Stimulated activated naive CD8-positive, alpha-beta T cell treated with anti-CD3 and anti-CD28 coated beads, Interleukin-15, Interleukin-2, amounts not matched to agents 100 ng/mL and 50 ng/mL, for 24 hours (primary cell): Measurements from ENCODE around the gene STK11IP.

ENCODE experiments used
- H3K27ac Mint-ChIP-seq: one replicate; pipeline ENCODE4 v1.8.0; 2021; ENCODE audit warnings: mild to moderate bottlenecking, mixed read lengths
- H3K27me3 Mint-ChIP-seq: one replicate; pipeline ENCODE4 v1.8.0; 2021; ENCODE audit warnings: mixed read lengths
- H3K36me3 Mint-ChIP-seq: one replicate; pipeline ENCODE4 v1.8.0; 2021; ENCODE audit warnings: low read depth, mixed read lengths
- H3K4me1 Mint-ChIP-seq: one replicate; pipeline ENCODE4 v1.8.0; 2021; ENCODE audit warnings: low read depth, mixed read lengths
- H3K4me3 Mint-ChIP-seq: one replicate; pipeline ENCODE4 v1.8.0; 2021; ENCODE audit warnings: mild to moderate bottlenecking, mixed read lengths
- H3K9me3 Mint-ChIP-seq: one replicate; pipeline ENCODE4 v1.8.0; 2021; ENCODE audit warnings: mixed read lengths

STK11IP gene

DNA sequence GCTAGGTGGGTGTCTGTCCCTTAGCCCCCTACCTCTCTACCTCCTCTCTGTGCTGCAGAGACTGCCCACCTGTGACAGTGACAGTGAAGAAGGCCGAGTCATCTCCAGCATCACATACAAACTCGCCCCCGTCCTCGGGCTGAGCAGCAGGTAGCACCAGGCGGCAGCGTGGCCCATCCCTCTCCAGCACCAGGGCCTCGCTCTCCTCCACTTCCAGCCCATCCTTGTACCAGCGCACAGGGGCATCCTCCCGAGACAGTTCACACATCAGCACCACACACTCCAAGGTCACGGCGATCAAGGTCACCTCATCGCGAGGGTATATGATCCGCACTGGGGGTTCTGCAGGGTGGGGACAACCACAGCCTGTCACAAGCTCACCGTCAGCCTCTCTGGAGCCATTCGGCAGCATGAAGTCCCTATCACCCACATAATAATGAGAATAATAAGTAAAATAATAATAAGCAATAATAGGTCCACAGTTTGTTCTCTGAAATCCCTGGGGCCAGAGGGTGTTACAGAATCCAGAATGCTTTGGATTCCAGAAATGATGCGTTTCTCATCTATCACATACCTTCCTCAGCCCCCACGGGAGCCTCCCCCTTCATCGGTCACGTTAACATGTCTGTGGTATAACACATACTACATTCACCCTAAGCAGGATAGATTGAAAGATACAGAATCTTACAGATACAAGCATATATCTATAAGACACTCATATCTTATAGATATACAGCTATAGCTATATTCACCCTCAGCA is 38.3 kb upstream of the STK11IP start:
- Mint-ChIP-seq H3K27me3 (peaks cover 4% of the 10 kb centered on the region), H3K4me1 (no peaks in the 10 kb centered on the region), H3K36me3 (no peaks in the 10 kb centered on the region), H3K27ac (no peak overlapping the region), H3K9me3 (no peaks in the 10 kb centered on the region), H3K4me3 (no peak overlapping the region)

DNA sequence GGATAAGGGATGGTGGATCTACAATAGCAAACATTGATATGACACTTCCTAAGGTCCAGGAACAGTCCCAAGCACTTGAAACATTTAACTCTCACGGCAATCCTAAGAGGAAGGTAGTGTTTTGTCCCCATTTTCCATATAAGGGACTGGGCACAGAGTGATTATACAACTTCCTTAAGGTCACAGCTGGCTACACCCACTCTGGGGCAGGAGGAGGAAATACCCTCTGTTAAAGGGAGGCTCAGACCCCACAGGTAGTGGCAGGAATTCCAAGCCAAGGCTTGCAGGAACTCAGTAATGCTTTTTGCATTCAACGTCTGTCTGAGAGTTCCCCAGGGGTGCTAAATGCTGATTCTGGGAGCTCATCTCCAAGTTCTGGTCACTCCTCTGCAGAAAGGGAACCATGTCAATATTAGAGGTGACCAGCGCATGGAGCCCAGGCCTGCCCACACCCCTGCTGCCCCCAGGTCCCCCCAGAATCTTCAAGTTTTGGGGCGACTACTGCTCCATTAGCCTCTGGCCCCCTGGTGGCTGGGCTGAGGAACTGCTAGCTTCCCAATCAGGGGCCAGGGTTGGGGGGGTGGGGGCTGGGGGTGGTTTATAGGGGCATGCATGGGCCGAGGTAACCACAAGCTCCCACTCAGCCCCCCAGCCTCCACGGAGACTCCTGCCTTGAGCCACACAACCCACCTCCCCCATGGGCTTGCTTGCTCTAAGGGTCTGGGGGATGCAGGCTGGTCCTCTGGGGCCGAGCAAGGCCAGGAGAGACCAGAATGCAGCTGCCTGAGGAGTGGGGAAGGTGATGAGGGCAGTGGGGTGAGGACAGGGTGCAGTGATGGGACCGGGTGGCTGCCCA is 37.4 kb upstream of the STK11IP start:
- H3K27me3 Mint-ChIP-seq = peaks cover 7% of the 10 kb centered on the region
- no peaks in the 10 kb centered on the region for H3K9me3 Mint-ChIP-seq
- H3K4me3 Mint-ChIP-seq = no peak overlapping the region
- no peaks in the 10 kb centered on the region for H3K4me1 Mint-ChIP-seq
- no peaks in the 10 kb centered on the region for H3K36me3 Mint-ChIP-seq
- no peak overlapping the region for H3K27ac Mint-ChIP-seq

DNA sequence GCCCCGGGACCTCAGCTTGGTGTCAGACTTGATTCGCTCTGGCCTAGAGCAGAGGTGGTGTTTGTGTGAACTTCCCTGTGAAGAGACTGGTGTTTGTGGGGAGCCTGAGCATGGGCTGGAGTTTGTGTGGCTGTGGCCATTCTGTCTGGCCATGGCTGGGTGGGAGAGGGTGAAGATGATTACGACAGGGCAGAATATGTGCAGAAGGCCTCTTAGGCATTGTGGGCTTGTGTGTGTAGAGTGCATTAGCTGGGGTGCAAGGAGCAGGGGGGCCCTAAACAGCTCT is 36.8 kb upstream of the STK11IP start:
- no peaks in the 10 kb centered on the region for H3K9me3 Mint-ChIP-seq
- H3K36me3 Mint-ChIP-seq = no peaks in the 10 kb centered on the region
- peaks cover 8% of the 10 kb centered on the region for H3K27me3 Mint-ChIP-seq
- no peak overlapping the region for H3K27ac Mint-ChIP-seq
- no peaks in the 10 kb centered on the region for H3K4me1 Mint-ChIP-seq
- H3K4me3 Mint-ChIP-seq = no peak overlapping the region

DNA sequence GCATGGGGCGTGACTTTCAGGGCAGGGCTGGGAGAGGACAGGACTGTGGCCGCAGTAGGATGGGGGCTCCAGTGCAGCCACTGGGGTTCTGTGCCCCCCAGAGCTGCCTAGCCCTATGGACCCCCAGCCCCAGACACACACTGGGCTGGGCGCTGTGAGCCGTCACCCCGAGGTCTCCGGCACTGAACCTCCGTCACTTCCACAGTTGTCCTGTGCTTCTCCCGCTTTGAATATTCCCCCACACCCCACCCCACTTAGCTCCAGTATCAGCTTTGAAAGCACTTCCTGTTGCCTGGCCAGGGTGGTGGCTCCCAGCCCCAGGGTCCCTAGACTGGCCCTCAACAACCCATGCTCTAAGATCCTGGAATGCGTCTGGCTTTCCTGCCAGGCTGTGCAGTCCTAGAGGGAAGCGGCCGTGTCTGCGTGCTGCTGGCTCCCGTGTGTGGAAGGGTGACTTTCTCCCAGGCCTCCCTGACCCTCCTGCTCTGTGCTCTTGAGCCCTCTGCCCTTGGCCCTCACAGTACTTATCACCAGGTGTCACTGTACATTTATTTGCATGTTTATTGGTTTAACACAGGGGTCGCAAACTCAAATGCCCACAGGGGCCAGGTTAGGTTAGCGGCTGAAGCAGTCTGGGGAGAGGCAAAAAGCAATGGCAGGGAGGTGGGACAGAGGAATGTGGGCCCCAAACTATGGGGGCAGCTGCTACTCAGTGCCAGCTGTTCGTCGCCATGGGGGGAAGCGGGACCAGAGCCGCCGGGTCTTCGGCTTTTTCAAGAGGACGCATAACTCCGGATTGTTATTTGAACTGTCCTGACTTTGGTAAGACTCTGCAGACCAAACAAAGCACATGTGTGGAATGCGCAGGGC is 36.2 kb upstream of the STK11IP start:
- Mint-ChIP-seq H3K27ac (no peak overlapping the region), H3K27me3 (peaks cover 8% of the 10 kb centered on the region), H3K4me3 (no peak overlapping the region)

DNA sequence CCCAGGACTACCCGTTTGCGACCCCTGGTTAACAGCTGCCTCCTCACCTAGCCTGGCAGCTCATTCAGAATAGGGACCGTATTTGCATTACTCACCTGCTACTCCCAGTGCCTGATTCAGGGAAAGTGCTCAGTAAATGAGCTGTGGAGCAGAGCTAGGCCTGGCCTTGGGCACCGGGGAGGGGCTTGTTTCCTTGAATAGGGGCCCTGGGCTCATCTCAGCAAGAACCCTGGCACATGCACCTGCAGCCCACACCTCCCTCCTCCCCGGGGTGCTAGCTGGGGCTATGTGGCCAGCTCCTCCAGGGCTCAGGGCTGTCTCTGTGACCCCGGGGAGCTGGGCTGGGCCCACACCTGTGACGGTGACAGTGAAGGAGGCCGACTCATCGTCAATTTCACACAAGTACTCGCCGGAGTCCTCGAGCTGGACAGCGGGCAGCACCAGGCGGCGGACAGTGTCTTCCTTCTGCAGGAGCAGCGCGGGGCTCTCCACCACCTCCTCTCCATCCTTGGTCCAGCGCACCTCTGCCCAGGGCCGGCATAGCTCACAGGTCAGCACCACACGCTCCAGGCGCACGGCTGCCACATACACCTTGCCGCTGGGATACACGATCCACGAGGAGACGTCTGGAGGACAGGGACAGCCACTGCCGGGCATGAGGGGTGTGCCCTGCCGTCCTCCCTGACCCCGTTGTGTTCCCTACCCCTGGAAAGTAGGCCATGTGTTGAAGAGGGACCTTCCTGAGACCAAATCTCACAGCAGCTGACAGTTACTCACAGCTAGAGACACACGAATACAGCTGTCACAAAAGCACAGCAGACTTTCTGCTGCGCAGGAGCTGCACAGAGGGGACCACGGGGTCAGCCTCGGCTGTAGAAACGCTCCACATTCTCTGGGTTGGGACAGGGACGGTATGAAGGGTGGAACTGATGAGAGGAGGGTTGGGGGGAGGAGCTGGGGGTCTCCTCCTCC is 35.3 kb upstream of the STK11IP start:
- Mint-ChIP-seq H3K9me3 (no peaks in the 10 kb centered on the region), H3K27ac (no peak overlapping the region), H3K4me3 (no peak overlapping the region), H3K36me3 (no peaks in the 10 kb centered on the region), H3K27me3 (peaks cover 8% of the 10 kb centered on the region), H3K4me1 (no peaks in the 10 kb centered on the region)

More for the DNA sequence above, 36.2 kb upstream of the STK11IP start:
- no peaks in the 10 kb centered on the region for H3K36me3 Mint-ChIP-seq
- H3K9me3 Mint-ChIP-seq = no peaks in the 10 kb centered on the region
- H3K4me1 Mint-ChIP-seq = no peaks in the 10 kb centered on the region

DNA sequence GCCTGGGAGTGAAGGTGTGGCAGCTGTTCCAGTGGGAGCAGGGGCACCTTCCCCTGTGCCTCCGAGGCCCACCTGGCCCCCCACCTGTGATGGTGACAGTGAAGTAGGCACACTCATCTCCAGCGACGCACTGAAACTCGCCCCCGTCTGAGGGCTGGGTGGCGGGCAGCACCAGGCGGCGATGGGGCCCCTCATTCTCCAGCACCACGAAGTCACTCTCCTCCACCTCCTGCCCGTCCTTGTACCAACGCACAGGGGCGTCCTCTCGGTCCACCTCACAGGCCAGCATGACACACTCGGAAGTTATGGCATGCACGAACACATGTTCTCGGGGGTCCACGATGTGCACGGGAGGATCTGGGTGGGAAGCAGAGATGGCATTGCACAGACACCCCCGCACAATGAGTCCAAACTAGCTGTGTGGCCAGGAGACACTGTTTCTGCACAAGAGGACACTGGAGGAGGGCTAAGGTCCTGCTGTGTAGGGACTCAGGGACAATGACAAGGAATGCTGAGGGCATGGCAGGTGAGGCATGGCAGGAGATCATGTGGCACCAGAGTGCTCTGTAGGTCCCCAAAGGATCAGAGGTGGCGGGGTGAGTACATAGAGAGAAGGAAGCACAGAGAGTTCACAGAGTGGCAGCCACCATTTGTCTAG is 34.3 kb upstream of the STK11IP start:
- no peak overlapping the region for H3K4me3 Mint-ChIP-seq

DNA sequence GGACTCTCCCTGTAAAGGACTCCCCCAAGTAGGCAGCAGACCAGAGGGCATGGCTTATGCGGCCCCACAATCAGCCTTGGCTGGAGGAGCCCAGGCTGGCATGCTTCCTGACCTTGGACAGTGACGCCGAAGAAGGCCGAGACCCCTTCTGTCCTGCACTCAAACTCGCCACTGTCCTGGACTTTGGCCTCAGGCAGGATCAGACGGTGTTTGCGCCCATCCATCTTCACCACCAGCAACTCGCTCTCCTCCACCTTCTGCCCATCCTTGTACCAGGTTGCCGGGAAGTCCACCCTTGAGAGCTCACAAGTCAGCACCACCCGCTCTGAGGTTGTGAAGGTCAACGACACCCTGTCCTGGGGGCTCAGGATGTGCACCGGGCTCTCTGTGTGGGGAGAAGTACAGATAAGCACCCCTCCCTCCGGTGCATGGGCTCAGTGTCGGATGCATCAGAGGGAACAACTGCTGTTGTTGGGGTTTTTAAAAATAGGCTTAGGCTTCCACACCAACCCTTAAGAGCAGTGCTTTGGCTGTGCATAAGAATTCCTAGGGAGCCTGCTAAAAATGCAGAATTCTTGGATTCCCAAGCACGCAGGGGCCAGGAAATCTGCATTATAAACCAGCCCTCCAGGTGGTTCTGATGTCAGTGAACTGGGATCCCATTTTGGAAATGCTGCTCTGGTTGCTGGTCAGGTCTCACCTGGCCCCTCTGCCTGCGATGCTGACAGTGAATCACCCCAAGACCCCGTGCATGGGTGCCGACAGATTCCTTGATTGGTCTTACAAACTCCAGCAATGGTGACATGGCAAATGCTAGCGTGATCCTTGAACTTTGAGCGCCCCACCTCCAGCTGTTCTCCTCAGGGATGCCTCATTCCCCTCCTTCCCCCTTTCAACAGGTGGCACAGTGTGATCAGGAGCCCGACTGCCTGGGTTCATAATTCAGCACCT is 32.3 kb upstream of the STK11IP start:
- Mint-ChIP-seq H3K4me1 (no peaks in the 10 kb centered on the region), H3K4me3 (no peak overlapping the region), H3K9me3 (no peaks in the 10 kb centered on the region), H3K27me3 (peaks cover 29% of the 10 kb centered on the region), H3K36me3 (no peaks in the 10 kb centered on the region), H3K27ac (no peak overlapping the region)

More for the DNA sequence above, 34.3 kb upstream of the STK11IP start:
- no peak overlapping the region for H3K27ac Mint-ChIP-seq
- no peaks in the 10 kb centered on the region for H3K9me3 Mint-ChIP-seq
- H3K27me3 Mint-ChIP-seq = peaks cover 12% of the 10 kb centered on the region
- no peaks in the 10 kb centered on the region for H3K36me3 Mint-ChIP-seq
- H3K4me1 Mint-ChIP-seq = no peaks in the 10 kb centered on the region

DNA sequence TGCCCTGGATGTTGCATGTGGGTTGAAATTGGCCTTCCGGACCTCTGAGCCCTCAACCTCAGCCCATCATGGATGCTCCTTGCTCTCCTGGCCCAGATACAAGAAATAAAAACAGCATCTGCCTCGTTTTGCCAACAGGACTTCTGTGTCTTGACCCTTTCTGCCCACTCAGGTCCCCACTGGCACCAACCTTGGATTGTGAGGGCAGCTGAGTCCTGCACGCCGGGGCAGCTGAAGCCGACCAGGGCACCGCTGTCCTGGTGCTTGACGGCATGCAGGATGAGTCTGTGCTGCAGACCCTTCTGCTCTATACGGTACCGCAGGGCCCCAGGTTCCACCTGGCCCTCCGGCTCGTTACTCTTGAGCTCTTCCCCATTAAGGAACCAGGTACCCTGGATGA is 31.0 kb upstream of the STK11IP start:
- Mint-ChIP-seq H3K4me3 (no peak overlapping the region), H3K9me3 (no peaks in the 10 kb centered on the region)

DNA sequence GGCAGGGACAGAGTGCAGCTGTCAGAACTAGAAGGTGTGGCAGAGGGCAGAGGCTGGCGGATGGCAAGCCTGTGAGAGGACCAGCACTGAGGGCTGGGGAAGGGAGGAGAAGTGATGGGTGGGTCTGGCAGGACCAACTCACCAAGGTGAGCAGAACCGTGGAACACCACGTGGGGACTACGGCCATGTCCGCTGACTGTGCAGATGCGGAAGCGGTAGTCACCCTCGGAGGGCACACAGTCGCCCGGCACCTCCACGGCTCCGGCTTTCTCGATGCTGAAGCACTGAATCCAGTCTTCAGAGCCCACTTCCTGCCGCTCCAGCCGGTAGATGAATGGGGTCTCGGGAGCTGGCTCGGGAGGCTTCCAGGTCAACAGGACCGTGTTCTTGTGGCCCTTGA is 30.5 kb upstream of the STK11IP start:
- Mint-ChIP-seq H3K36me3 (no peaks in the 10 kb centered on the region), H3K4me1 (no peaks in the 10 kb centered on the region), H3K4me3 (no peak overlapping the region), H3K27ac (no peak overlapping the region), H3K27me3 (peaks cover 34% of the 10 kb centered on the region), H3K9me3 (no peaks in the 10 kb centered on the region)

More for the DNA sequence above, 31.0 kb upstream of the STK11IP start:
- Mint-ChIP-seq H3K27me3 (peaks cover 29% of the 10 kb centered on the region), H3K27ac (no peak overlapping the region), H3K36me3 (no peaks in the 10 kb centered on the region), H3K4me1 (no peaks in the 10 kb centered on the region)

DNA sequence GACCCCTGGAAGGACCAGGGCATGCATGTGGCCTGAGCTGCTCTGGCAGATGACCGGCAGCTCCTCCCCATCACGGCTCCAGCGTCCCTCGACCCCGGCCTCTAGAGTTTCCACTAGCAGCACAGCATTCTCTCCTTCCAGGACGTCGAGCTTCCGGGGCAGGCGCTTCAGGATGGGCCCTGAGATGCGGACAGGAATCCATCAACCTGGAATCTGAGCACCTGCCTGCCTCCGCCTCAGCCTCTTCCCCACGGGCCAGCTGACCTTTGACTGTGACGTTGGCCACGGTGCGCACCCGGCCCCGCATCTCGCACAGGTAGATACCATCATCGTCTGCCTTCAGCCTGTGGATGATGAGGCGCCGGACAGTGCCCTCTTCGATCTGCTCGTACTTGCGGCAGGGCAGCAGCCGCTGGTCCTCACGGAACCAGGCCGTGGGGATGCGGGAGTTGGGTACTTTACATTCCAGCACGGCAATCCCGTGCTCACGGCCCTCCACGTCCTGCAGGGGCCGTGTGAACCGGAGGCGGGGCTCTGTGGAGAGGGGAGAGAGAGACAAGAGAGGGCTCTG is 29.8 kb upstream of the STK11IP start:
- Mint-ChIP-seq H3K4me3 (no peak overlapping the region), H3K4me1 (no peaks in the 10 kb centered on the region), H3K9me3 (no peaks in the 10 kb centered on the region), H3K36me3 (no peaks in the 10 kb centered on the region), H3K27me3 (peaks cover 35% of the 10 kb centered on the region), H3K27ac (no peak overlapping the region)

DNA sequence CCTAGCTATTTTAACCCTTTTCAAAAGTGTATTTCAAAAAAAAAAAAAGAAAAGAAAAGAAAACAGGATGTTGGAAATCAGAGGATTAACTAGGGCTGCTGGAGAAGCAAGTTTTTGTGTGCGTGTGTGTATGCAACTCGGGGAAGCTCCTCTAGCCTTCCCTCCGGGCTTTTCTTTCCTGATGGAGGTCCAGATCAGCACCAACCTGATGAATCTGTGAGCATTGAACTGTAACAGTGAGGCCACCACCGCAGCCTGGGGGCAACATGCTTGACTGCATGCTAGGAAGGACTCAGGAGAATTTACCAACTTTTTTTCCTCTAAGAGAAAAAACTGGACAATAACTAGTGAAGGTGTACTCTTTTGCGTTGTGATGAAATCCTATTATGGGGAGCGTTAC is 28.6 kb upstream of the STK11IP start:
- H3K27ac Mint-ChIP-seq = no peak overlapping the region
- H3K27me3 Mint-ChIP-seq = peaks cover 37% of the 10 kb centered on the region
- no peaks in the 10 kb centered on the region for H3K4me1 Mint-ChIP-seq
- H3K9me3 Mint-ChIP-seq = no peaks in the 10 kb centered on the region
- no peaks in the 10 kb centered on the region for H3K36me3 Mint-ChIP-seq
- H3K4me3 Mint-ChIP-seq = no peak overlapping the region

DNA sequence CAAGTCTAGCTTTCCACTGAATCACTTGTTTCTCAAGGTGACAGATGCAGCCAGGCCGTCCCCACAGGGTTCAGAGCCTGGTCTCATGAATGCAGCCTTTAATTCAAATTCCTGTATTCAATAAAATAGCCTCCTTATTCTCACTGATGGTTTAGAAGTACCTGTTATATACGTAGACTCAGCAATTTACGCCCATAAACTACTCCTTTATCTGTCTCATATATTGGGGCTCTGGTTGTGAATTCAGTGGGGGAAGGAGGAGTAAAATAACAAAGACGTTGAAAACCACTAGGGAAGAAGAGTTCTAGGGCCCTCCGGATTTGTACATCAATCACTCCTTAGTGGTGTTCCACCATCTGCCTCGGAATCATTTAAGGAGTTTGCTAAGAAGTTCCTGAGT is 28.0 kb upstream of the STK11IP start:
- Mint-ChIP-seq H3K36me3 (no peaks in the 10 kb centered on the region), H3K9me3 (no peaks in the 10 kb centered on the region), H3K27ac (no peak overlapping the region), H3K4me1 (no peaks in the 10 kb centered on the region), H3K4me3 (peak overlapping the region; percentile 5), H3K27me3 (peaks cover 37% of the 10 kb centered on the region)
